ENCODE data around the gene RIT2.
"Not testable (repeated sequence)": the region's sequence is repeated elsewhere in the genome, so short reads cannot be mapped to it uniquely, and the experiment has no call there.

RIT2 gene

DNA sequence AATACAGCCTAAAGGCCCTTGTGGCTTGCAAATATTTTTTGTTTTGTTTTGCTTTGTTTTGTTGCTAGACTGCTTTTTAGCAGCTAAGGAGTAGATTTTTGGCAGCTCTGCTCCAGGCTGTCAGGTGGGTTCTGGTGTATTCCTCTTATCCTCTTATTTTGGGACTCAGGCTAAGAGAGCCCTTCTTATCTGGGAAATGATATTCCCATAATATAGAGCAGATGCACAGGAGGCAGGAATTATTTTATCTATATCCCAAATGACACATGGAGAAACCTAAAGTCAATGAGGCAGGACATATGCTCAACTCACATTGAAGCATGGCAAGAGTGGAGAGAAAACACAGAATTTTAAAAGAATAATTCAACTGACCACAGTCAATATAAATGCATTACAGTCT, 369.6 kb downstream of the RIT2 start:
- DNase-seq = no peak

GRCh38 chr18:42745171-42745570, 370.3 kb downstream of the RIT2 start:
- no peak for DNase-seq

DNA sequence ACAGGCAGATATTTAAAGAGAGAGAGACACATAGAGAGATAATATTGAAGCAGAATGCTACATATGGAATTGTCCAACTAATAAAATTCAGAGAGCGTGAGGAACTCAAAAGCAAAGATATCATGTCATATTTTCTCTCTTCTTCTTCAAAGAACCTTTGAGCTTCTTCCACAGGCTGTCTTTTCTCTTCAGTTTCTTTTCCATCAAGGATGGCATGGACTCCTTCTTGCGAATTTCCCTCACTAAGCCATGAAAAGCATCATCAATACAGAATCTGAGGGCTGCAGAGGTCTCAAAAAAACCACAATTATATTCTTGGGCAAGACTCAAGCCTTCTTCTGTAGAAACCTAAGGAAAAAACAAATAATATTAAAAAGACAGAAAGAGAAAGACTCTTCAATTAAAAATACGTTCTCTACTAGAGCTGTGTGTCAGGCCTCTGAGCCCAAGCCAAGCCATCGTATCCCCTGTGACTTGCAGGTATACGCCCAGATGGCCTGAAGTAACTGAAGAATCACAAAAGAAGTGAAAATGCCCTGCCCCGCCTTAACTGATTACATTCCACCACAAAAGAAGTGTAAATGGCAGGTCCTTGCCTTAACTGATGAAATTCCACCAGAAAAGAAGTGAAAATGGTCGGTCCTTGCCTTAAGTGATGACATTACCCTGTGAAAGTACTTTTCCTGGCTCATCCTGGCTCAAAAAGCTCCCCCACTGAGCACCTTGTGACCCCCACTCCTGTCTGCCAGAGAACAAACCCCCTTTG, 371.9 kb downstream of the RIT2 start:
- no peak for DNase-seq

GRCh38 chr18:42742969-42743368, 372.5 kb downstream of the RIT2 start:
- DNase-seq = no peak

GRCh38 chr18:42742474-42742873, 373.0 kb downstream of the RIT2 start:
- DNase-seq = no peak

GRCh38 chr18:42741805-42742347, 373.6 kb downstream of the RIT2 start:
- DNase-seq = not testable (repeated sequence)

DNA sequence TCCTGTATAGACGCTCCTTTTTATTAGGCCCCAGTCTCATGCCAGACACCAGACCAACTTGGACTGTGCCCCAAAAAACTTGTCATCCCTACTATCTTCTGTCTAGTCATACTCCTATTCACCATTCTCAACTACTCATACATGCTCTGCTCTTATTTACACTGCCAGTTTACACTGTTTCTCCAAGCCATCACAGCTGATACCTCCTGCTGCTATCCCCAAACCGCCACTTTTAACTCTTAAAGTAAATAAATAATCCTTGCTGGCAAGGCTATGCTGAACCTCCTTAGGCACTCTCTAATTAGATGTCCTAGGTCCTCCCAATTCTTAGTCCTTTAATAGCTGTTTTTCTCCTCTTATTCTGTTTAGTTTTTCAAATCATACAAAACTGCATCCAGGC, 374.2 kb downstream of the RIT2 start:
- DNase-seq = not testable (repeated sequence)

DNA sequence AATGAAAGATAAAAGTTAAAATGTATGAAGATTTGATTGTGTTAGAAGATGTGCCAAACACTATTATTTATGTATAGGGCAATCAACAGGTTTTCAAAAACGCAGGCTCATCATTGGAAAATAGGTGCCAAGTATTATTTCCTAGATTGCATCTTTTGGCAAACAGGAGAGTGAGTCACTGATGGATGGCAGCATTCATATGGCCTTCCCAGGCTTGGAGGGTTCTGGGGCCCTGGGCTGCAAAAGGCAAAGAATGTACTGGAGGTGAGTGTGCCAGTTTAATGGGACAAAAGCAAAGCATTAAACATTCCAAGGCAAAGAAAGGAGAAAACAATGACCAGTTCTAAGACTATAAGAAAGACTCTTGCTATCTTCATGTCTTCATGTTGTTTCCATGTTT, 379.4 kb downstream of the RIT2 start:
- no peak for DNase-seq

GRCh38 chr18:42734520-42734919, 381.0 kb downstream of the RIT2 start:
- no peak for DNase-seq

DNA sequence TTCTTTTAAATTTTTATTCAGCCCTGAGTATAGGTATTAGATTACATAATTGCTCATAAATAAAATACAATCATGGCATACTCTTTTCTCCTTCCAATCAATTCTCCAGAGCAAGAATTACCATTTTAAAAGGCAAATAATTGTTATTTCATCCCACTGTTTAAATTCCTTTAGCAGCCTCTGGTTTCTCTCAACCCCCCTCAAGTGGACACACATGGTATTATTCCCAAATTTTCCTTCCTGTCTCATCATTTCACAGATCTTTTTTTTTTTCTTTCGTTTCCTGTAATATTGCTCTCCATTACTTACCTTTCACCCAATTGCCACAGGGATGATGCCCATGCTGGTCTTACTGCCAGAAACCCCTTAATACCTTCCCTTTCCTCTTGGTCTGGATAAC, 385.2 kb downstream of the RIT2 start:
- no peak for DNase-seq

GRCh38 chr18:42719221-42719620, 396.3 kb downstream of the RIT2 start:
- no peak for DNase-seq

- DNase-seq = no peak
Observed at GRCh38 chr18:42712065-42712464, 403.4 kb downstream of the RIT2 start.

DNA sequence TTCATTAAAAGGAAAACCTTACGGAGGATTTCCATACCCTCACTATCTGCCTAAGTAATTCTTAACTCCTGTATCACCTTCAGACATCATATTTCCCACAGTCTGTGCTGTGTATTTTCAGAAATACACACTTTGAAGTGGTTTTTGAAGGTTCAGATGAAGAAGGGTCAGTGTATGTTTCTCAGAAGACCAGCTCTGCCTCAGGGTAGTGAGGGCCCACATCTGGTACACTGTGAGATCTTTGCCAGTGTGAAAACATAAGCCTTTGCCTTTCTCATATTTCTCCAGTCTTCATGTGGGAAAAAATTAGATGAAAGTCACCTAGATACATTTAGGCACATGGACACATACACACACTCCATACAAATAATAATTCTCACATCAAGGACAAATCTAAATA, 408.4 kb downstream of the RIT2 start:
- DNase-seq = no peak

GRCh38 chr18:42706618-42707017, 408.9 kb downstream of the RIT2 start:
- DNase-seq = no peak

DNA sequence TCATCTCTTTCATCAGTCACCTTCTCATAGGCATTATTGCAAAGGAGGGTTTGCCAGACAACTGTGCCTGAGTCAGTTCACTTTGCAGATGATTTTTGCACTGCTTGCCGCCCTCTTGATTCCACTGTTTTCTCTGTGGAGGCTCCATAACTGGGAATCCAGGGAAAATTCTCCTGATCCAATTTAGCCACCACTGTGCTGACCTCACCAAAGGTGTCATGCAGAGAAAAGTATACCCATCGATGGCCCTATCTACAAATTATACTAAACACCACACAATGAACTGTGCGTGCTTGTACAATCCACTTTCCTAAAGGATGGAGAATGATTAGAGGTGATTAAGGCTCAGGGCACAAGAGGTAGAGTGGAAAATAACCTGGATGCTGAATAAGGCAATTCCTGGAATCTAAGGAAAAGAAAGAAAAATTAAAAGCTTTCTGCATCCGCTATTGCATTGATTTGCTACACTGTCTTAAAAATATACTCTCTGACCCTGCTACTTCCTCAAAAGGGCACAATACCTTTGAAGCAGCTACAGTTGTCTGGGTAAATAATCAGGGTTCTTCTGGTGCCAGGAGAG, 409.4 kb downstream of the RIT2 start:
- DNase-seq = no peak
